Calu3 (cell line): ENCODE data around the gene MYL9. TPM values are rescaled to one million over a fixed set of nuclear protein-coding genes. Genes with fewer than 3 reads are reported as not detected.

Experiments
- BruUV-seq: library from RNA; stranded (reverse); fragments of 400-500 nt; replicated peaks from 2 replicates; lab custom pipeline; 2021; lab: Mats Ljungman, UMichigan
- CTCF ChIA-PET: fragments of 300-600 bp; sonication (Branson Sonifier 250); formaldehyde crosslinking; loops from one replicate; lab custom pipeline; 2022; ENCODE audit warnings: antibody characterized with exemption; lab: Charles Lee
- DNase-seq: peaks from one replicate; pipeline ENCODE4 v3.0.0; 2022
- H3K27ac Mint-ChIP-seq: one replicate; pipeline ENCODE4 v1.8.0; 2022; ENCODE audit warnings: mixed read lengths; ENCODE audit not compliant: unreplicated experiment
- H3K27me3 Mint-ChIP-seq: one replicate; pipeline ENCODE4 v1.8.0; 2022; ENCODE audit warnings: mixed read lengths; ENCODE audit not compliant: unreplicated experiment
- H3K36me3 Mint-ChIP-seq: one replicate; pipeline ENCODE4 v1.8.0; 2022; ENCODE audit warnings: mild to moderate bottlenecking, moderate library complexity, mixed read lengths; ENCODE audit not compliant: insufficient read depth, unreplicated experiment
- H3K4me1 Mint-ChIP-seq: one replicate; pipeline ENCODE4 v1.8.0; 2022; ENCODE audit warnings: mild to moderate bottlenecking, low read depth, mixed read lengths; ENCODE audit not compliant: unreplicated experiment
- H3K4me3 Mint-ChIP-seq: one replicate; pipeline ENCODE4 v1.8.0; 2022; ENCODE audit warnings: mild to moderate bottlenecking, low read depth, moderate library complexity, mixed read lengths; ENCODE audit not compliant: unreplicated experiment
- H3K9me3 Mint-ChIP-seq: one replicate; pipeline ENCODE4 v1.8.0; 2022; ENCODE audit warnings: low read depth, mixed read lengths; ENCODE audit not compliant: unreplicated experiment
- intact Hi-C: fragments of 100-400 bp; cut with micrococcal nuclease; formaldehyde crosslinking; loops from one replicate; pipeline ENCODE4 v1.10.0; 2022; ENCODE audit not compliant: unreplicated experiment
- total RNA-seq: library from RNA; stranded (reverse); gene quantifications from 2 replicates; pipeline ENCODE4 v1.2.3, GENCODE V29; 2022
- TF ChIP-seq, protein P1 (sequence below): fragments of 200-600 bp; IDR thresholded peaks from one replicate; pipeline ENCODE4 v1.8.0; 2022; ENCODE audit warnings: antibody characterized with exemption; ENCODE audit not compliant: unreplicated experiment

The MYL9 gene
- total RNA-seq, 1 experiment from 2014 or later: 10.3 TPM

DNA sequence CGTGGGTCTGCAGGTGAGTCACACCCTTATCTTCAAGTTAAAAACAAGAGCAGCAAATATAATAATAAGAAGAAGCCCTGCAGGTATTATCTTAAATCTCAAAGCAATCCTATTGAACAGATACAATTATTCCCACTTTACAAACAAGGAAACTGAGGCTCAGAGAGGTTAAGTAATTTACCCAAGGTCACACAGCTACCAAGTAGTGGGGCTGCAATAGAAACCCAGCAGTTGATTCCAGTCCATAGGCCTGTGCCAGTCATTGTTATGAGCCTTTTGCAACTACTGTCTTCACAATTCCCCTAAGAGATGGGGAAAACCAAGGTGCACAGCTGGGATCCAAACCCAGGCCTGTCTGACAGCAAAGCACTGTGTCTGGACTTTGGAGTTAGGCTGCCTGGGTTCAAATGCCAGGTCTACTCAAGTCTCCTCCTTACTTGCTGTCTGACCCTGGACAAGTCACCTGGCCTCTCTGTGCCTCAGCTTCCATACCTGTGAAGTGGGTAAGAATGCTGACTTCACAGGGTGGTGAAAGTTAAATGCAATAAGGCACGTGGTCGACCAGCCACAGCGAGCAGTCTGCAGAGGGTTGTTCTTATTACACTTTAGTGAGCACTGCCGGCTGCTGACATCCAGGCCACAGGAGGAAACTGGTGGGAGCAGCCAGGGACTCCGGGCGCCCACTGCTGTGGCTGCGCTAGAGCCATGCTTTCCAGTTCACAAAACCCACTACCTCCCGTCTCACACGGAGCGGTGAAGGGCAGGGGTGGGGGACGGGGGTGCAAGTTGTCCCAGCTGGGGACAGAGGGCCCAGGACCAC lies 6.1 kb downstream of the MYL9 start:
- intact Hi-C loops: no loop called here
- TF ChIP-seq, protein P1, sequence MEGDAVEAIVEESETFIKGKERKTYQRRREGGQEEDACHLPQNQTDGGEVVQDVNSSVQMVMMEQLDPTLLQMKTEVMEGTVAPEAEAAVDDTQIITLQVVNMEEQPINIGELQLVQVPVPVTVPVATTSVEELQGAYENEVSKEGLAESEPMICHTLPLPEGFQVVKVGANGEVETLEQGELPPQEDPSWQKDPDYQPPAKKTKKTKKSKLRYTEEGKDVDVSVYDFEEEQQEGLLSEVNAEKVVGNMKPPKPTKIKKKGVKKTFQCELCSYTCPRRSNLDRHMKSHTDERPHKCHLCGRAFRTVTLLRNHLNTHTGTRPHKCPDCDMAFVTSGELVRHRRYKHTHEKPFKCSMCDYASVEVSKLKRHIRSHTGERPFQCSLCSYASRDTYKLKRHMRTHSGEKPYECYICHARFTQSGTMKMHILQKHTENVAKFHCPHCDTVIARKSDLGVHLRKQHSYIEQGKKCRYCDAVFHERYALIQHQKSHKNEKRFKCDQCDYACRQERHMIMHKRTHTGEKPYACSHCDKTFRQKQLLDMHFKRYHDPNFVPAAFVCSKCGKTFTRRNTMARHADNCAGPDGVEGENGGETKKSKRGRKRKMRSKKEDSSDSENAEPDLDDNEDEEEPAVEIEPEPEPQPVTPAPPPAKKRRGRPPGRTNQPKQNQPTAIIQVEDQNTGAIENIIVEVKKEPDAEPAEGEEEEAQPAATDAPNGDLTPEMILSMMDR: no peak

DNA sequence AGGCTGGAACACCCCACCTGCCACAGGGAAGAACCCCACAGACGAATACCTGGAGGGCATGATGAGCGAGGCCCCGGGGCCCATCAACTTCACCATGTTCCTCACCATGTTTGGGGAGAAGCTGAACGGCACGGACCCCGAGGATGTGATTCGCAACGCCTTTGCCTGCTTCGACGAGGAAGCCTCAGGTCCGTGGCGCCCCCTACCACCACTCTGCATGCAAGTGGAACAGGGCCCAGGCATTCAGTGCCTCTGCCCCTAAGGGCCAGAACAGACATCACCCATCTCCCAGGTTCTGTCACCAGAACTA lies 6.6 kb downstream of the MYL9 start:
- H3K27me3 Mint-ChIP-seq: no peaks in the 10 kb centered on the region
- H3K9me3 Mint-ChIP-seq: no peaks in the 10 kb centered on the region
- H3K4me1 Mint-ChIP-seq: no peaks in the 10 kb centered on the region
- H3K4me3 Mint-ChIP-seq: no peak overlapping the region
- intact Hi-C loops: no loop called here
- TF ChIP-seq, protein P1: no peak
- no peaks in the 10 kb centered on the region for H3K36me3 Mint-ChIP-seq
- BruUV-seq: no TSS peak
- CTCF ChIA-PET: no interaction called here
- DNase-seq: no peak
- H3K27ac Mint-ChIP-seq: no peak overlapping the region

More for the DNA sequence above, 6.1 kb downstream of the MYL9 start:
- Mint-ChIP-seq H3K4me1 (no peaks in the 10 kb centered on the region), H3K9me3 (no peaks in the 10 kb centered on the region), H3K4me3 (no peak overlapping the region), H3K27me3 (no peaks in the 10 kb centered on the region), H3K27ac (no peak overlapping the region), H3K36me3 (no peaks in the 10 kb centered on the region)
- no peak for DNase-seq
- CTCF ChIA-PET: no interaction called here
- BruUV-seq: no TSS peak

DNA sequence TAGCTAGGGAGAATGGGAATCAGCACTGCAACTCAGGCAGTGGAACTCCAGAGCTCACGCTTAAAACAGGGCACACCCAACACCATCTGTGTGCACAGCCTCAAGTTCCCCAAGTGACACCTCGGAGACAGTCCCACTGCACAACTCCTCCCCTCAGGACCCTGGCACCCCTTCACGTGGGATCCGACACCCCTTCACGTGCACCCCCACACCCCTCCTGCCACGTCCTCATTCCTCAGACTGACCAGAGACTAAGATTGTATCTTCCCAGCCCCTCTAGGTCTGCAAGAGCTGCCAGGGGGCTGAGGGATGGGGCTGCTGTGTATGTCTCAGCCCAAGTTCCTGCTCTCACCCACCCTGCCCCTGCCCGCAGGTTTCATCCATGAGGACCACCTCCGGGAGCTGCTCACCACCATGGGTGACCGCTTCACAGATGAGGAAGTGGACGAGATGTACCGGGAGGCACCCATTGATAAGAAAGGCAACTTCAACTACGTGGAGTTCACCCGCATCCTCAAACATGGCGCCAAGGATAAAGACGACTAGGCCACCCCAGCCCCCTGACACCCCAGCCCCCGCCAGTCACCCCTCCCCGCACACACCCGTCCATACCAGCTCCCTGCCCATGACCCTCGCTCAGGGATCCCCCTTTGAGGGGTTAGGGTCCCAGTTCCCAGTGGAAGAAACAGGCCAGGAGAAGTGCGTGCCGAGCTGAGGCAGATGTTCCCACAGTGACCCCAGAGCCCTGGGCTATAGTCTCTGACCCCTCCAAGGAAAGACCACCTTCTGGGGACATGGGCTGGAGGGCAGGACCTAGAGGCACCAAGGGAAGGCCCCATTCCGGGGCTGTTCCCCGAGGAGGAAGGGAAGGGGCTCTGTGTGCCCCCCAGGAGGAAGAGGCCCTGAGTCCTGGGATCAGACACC lies 7.6 kb downstream of the MYL9 start:
- no peak overlapping the region for H3K4me3 Mint-ChIP-seq

DNA sequence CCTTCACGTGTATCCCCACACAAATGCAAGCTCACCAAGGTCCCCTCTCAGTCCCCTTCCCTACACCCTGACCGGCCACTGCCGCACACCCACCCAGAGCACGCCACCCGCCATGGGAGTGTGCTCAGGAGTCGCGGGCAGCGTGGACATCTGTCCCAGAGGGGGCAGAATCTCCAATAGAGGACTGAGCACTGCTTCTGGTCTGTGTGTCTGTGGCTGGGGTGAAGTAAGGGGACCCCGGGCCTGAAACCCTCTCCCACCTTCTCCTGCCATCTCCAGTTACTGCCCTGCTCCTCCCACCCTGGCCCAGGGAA lies 8.3 kb downstream of the MYL9 start:
- no peaks in the 10 kb centered on the region for H3K36me3 Mint-ChIP-seq
- DNase-seq: no peak
- TF ChIP-seq, protein P1: no peak
- no peaks in the 10 kb centered on the region for H3K9me3 Mint-ChIP-seq
- intact Hi-C loops: no loop called here
- no TSS peak for BruUV-seq
- H3K27ac Mint-ChIP-seq: no peak overlapping the region
- CTCF ChIA-PET: no interaction called here
- H3K4me3 Mint-ChIP-seq: no peak overlapping the region
- no peaks in the 10 kb centered on the region for H3K4me1 Mint-ChIP-seq
- H3K27me3 Mint-ChIP-seq: no peaks in the 10 kb centered on the region

More for the DNA sequence above, 7.6 kb downstream of the MYL9 start:
- BruUV-seq: no TSS peak
- TF ChIP-seq, protein P1: no peak
- intact Hi-C loops: no loop called here
- H3K27me3 Mint-ChIP-seq: no peaks in the 10 kb centered on the region
- CTCF ChIA-PET: no interaction called here
- H3K27ac Mint-ChIP-seq: no peak overlapping the region
- no peaks in the 10 kb centered on the region for H3K9me3 Mint-ChIP-seq
- no peaks in the 10 kb centered on the region for H3K4me1 Mint-ChIP-seq
- no peaks in the 10 kb centered on the region for H3K36me3 Mint-ChIP-seq
- no peak for DNase-seq
